Ectodermal cell (in vitro differentiated cells): ENCODE data around the gene CAPN2.
"Not testable (repeated sequence)": the region's sequence is repeated elsewhere in the genome, so short reads cannot be mapped to it uniquely, and the experiment has no call there.

Experiments used
- H3K27ac ChIP-seq: 2 replicates; pipeline ENCODE4 v1.7.0; 2013; ENCODE audit warnings: mild to moderate bottlenecking, low read depth, low read length; ENCODE audit not compliant: insufficient read depth, poor library complexity, severe bottlenecking
- H3K27me3 ChIP-seq: 2 replicates; pipeline ENCODE4 v1.7.0; 2013; ENCODE audit warnings: mild to moderate bottlenecking, low read length; ENCODE audit not compliant: insufficient read depth, control insufficient read depth, poor library complexity, severe bottlenecking
- H3K36me3 ChIP-seq: one replicate; pipeline ENCODE4 v1.7.0; 2013; ENCODE audit warnings: low read length; ENCODE audit not compliant: control insufficient read depth, insufficient read depth
- H3K4me1 ChIP-seq: one replicate; pipeline ENCODE4 v1.7.0; 2013; ENCODE audit warnings: low read length; ENCODE audit not compliant: control insufficient read depth, insufficient read depth
- H3K4me3 ChIP-seq: 2 replicates; pipeline ENCODE4 v1.7.0; 2013; ENCODE audit warnings: low read depth, low read length, control low read depth; ENCODE audit not compliant: insufficient read depth
- H3K9me3 ChIP-seq: 2 replicates; pipeline ENCODE4 v1.7.0; 2013; ENCODE audit warnings: mild to moderate bottlenecking, low read length, moderate library complexity; ENCODE audit not compliant: control insufficient read depth
- WGBS, 2 experiments: methylation state at CpG; one replicate each; pipeline ENCODE4 v1.1.7; 2013; ENCODE audit warnings: missing lambda C conversion rate in 2 of 2; 5-methylcytosine and 5-hydroxymethylcytosine counted together

Gene CAPN2

GRCh38 chr1:223727541-223727940 lies 15.2 kb downstream of the CAPN2 start:
- Histone ChIP-seq H3K4me1 (peaks cover 15% of the 10 kb centered on the region), H3K27me3 (no peaks in the 10 kb centered on the region), H3K9me3 (no peaks in the 10 kb centered on the region), H3K36me3 (peaks cover 4% of the 10 kb centered on the region), H3K4me3 (no peak overlapping the region), H3K27ac (no peak overlapping the region)
- 87 to 91% methylated on average over 4 of the region's 4 CpGs for WGBS, 2 experiments

- no peaks in the 10 kb centered on the region for H3K27me3 ChIP-seq
- no peaks in the 10 kb centered on the region for H3K9me3 ChIP-seq
- no peak overlapping the region for H3K27ac ChIP-seq
- WGBS, 2 experiments, result 44 to 53% methylated on average over 3 to 4 of the region's 4 CpGs
- peaks cover 28% of the 10 kb centered on the region for H3K4me1 ChIP-seq
- H3K36me3 ChIP-seq, result no peaks in the 10 kb centered on the region
- no peak overlapping the region for H3K4me3 ChIP-seq
Observed at GRCh38 chr1:223729906-223730305, 17.6 kb downstream of the CAPN2 start.

GRCh38 chr1:223730479-223731132 lies 18.3 kb downstream of the CAPN2 start:
- Histone ChIP-seq H3K27me3 (no peaks in the 10 kb centered on the region), H3K4me1 (peaks cover 28% of the 10 kb centered on the region), H3K36me3 (no peaks in the 10 kb centered on the region), H3K4me3 (no peak overlapping the region), H3K27ac (no peak overlapping the region), H3K9me3 (no peaks in the 10 kb centered on the region)
- WGBS, 2 experiments, result 79 to 85% methylated on average over 4 of the region's 4 CpGs

GRCh38 chr1:223731133-223731770 lies 18.9 kb downstream of the CAPN2 start:
- no peak overlapping the region for H3K4me3 ChIP-seq
- WGBS, 2 experiments, result 92 to 94% methylated on average over 13 of the region's 13 CpGs
- H3K36me3 ChIP-seq, result no peaks in the 10 kb centered on the region
- peaks cover 22% of the 10 kb centered on the region for H3K4me1 ChIP-seq
- H3K9me3 ChIP-seq, result no peaks in the 10 kb centered on the region
- no peak overlapping the region for H3K27ac ChIP-seq
- no peaks in the 10 kb centered on the region for H3K27me3 ChIP-seq

GRCh38 chr1:223732993-223733798 lies 20.9 kb downstream of the CAPN2 start:
- no peak overlapping the region for H3K27ac ChIP-seq
- H3K36me3 ChIP-seq, result no peaks in the 10 kb centered on the region
- 51 to 72% methylated on average over 4 to 6 of the region's 6 CpGs for WGBS, 2 experiments
- H3K27me3 ChIP-seq, result no peaks in the 10 kb centered on the region
- no peak overlapping the region for H3K4me3 ChIP-seq
- H3K4me1 ChIP-seq, result peaks cover 13% of the 10 kb centered on the region
- H3K9me3 ChIP-seq, result no peaks in the 10 kb centered on the region

- no peaks in the 10 kb centered on the region for H3K9me3 ChIP-seq
- H3K27me3 ChIP-seq, result no peaks in the 10 kb centered on the region
- no peaks in the 10 kb centered on the region for H3K36me3 ChIP-seq
- 59 to 62% methylated on average over 20 of the region's 20 CpGs for WGBS, 2 experiments
- H3K27ac ChIP-seq, result no peak overlapping the region
- no peak overlapping the region for H3K4me3 ChIP-seq
- peaks cover 13% of the 10 kb centered on the region for H3K4me1 ChIP-seq
Observed at GRCh38 chr1:223733898-223734852, 21.8 kb downstream of the CAPN2 start.

GRCh38 chr1:223736638-223737037 lies 24.3 kb downstream of the CAPN2 start:
- not testable (repeated sequence) for H3K9me3 ChIP-seq, H3K27ac ChIP-seq, H3K27me3 ChIP-seq, H3K36me3 ChIP-seq, H3K4me3 ChIP-seq
- 92 to 95% methylated on average over 5 of the region's 5 CpGs for WGBS, 2 experiments
- peaks cover 13% of the 10 kb centered on the region for H3K4me1 ChIP-seq

- Histone ChIP-seq H3K27ac (no peak overlapping the region), H3K9me3 (no peaks in the 10 kb centered on the region)
- WGBS, 2 experiments, result 90 to 92% methylated on average over 5 of the region's 7 CpGs
Observed at GRCh38 chr1:223737342-223737741, 25.0 kb downstream of the CAPN2 start.

GRCh38 chr1:223738465-223739365 lies 26.4 kb downstream of the CAPN2 start:
- Histone ChIP-seq H3K4me1 (peaks cover 3% of the 10 kb centered on the region), H3K27me3 (no peaks in the 10 kb centered on the region), H3K4me3 (no peak overlapping the region), H3K27ac (no peak overlapping the region), H3K36me3 (no peaks in the 10 kb centered on the region), H3K9me3 (no peaks in the 10 kb centered on the region)
- WGBS, 2 experiments, result 93 to 94% methylated on average over 14 of the region's 14 CpGs

More at GRCh38 chr1:223737342-223737741, 25.0 kb downstream of the CAPN2 start:
- no peaks in the 10 kb centered on the region for H3K27me3 ChIP-seq
- H3K36me3 ChIP-seq, result no peaks in the 10 kb centered on the region
- peaks cover 13% of the 10 kb centered on the region for H3K4me1 ChIP-seq
- H3K4me3 ChIP-seq, result no peak overlapping the region
